GM12874 (cell line): ENCODE data around the gene USP7.

Source experiments
- CTCF ChIP-seq: IDR thresholded peaks from 2 replicates; pipeline ENCODE4 v1.5.1; 2011; ENCODE audit warnings: low read depth, mild to moderate bottlenecking, control low read depth, low read length, moderate library complexity; ENCODE audit not compliant: insufficient read depth

The USP7 gene

GRCh38 chr16:8946544-8946943 lies 17.2 kb downstream of the USP7 start:
- no peak for TF ChIP-seq CTCF

- TF ChIP-seq CTCF = no peak
Measured at GRCh38 chr16:8945626-8946296, 17.9 kb downstream of the USP7 start.

- 0 out of 2 replicates have a peak, but pooled peaks have one; percentile 3 for TF ChIP-seq CTCF
Measured at GRCh38 chr16:8943966-8944759, 19.5 kb downstream of the USP7 start.

- no peak for TF ChIP-seq CTCF
Measured at GRCh38 chr16:8943001-8943763, 20.5 kb downstream of the USP7 start.

- TF ChIP-seq CTCF = no peak
Measured at GRCh38 chr16:8941718-8942344, 21.9 kb downstream of the USP7 start.

GRCh38 chr16:8937803-8938202 lies 25.9 kb downstream of the USP7 start:
- no peak for TF ChIP-seq CTCF

- peak; percentile 76 for TF ChIP-seq CTCF
Measured at GRCh38 chr16:8936421-8936820, 27.3 kb downstream of the USP7 start.
